PC-3 (cell line): ENCODE results near the gene PGAP6. TPM values are rescaled to one million over a fixed set of nuclear protein-coding genes. Genes with fewer than 3 reads are reported as not detected.

Experiments
- ATAC-seq: fragments of 200-7000 bp; cut with Tn5 transposase; 2 replicates; pipeline ENCODE4 v1.9.1; 2020; ENCODE audit warnings: mild to moderate bottlenecking, moderate library complexity
- Bru-seq: library from RNA; stranded (reverse); fragments of 400-500 nt; gene quantifications from one replicate; lab custom pipeline; 2021; lab: Mats Ljungman, UMichigan
- BruChase-seq, 2 experiments: library from RNA; stranded (reverse); fragments of 400-500 nt; gene quantifications; one replicate each; lab custom pipeline; 2021; lab: Mats Ljungman, UMichigan
- BruUV-seq: library from RNA; stranded (reverse); fragments of 400-500 nt; replicated peaks from 2 replicates; lab custom pipeline; 2021; lab: Mats Ljungman, UMichigan
- CTCF ChIA-PET: fragments of 300-600 bp; sonication (Branson Sonifier 250); formaldehyde crosslinking; loops from one replicate; lab custom pipeline; 2022; ENCODE audit warnings: antibody characterized with exemption; lab: Charles Lee
- POLR2A ChIA-PET: fragments of 300-600 bp; sonication (Branson Sonifier 250); formaldehyde crosslinking; loops from one replicate; lab custom pipeline; 2022; ENCODE audit warnings: antibody characterized with exemption; ENCODE audit not compliant: unreplicated experiment; lab: Charles Lee
- DNase-seq: peaks from one replicate; pipeline ENCODE4 v3.0.0-alpha.2; 2015
- H2AFZ ChIP-seq: fragments of 300-600 bp; sonication (generic); 2 replicates; pipeline ENCODE4 v1.6.0; 2016; ENCODE audit warnings: antibody characterized with exemption, low read length
- H3F3A ChIP-seq: fragments of 300-600 bp; sonication (generic); one replicate; pipeline ENCODE4 v1.6.0; 2017; ENCODE audit warnings: antibody characterized with exemption, low read length, control low read depth, mild to moderate bottlenecking; ENCODE audit not compliant: unreplicated experiment
- H3K27ac ChIP-seq: fragments of 300-600 bp; sonication (generic); 2 replicates; pipeline ENCODE4 v1.5.1; 2016; ENCODE audit warnings: mild to moderate bottlenecking, low read length
- H3K27me3 ChIP-seq: fragments of 300-600 bp; sonication (generic); 2 replicates; pipeline ENCODE4 v1.6.1; 2016; ENCODE audit warnings: low read length, mixed read lengths
- H3K36me3 ChIP-seq: fragments of 300-600 bp; sonication (generic); 2 replicates; pipeline ENCODE4 v1.6.1; 2016; ENCODE audit warnings: low read depth, mixed run types, low read length, mixed read lengths
- H3K4me1 ChIP-seq: fragments of 300-600 bp; sonication (generic); 2 replicates; pipeline ENCODE4 v1.5.1; 2016; ENCODE audit warnings: low read length; ENCODE audit not compliant: insufficient read depth
- H3K4me2 ChIP-seq: fragments of 300-600 bp; sonication (generic); 2 replicates; pipeline ENCODE4 v1.6.0; 2016; ENCODE audit warnings: low read length
- H3K4me3 ChIP-seq: fragments of 300-600 bp; sonication (generic); 2 replicates; pipeline ENCODE4 v1.5.1; 2016; ENCODE audit warnings: mild to moderate bottlenecking, low read length, mixed read lengths
- H3K79me2 ChIP-seq: fragments of 300-600 bp; sonication (generic); 2 replicates; pipeline ENCODE4 v1.6.1; 2017; ENCODE audit warnings: low read length, mixed read lengths
- H3K9ac ChIP-seq: fragments of 300-600 bp; sonication (generic); 2 replicates; pipeline ENCODE4 v1.6.0; 2016; ENCODE audit warnings: mild to moderate bottlenecking, low read length
- H3K9me2 ChIP-seq: fragments of 300-600 bp; sonication (generic); replicated peaks from 2 replicates; pipeline ENCODE4 v1.6.1; 2016; ENCODE audit warnings: mixed run types, low read length, mixed read lengths
- H3K9me3 ChIP-seq: fragments of 300-600 bp; sonication (generic); 2 replicates; pipeline ENCODE4 v1.6.1; 2016; ENCODE audit warnings: low read length, mixed read lengths
- H4K20me1 ChIP-seq: fragments of 300-600 bp; sonication (generic); 2 replicates; pipeline ENCODE4 v1.6.1; 2016; ENCODE audit warnings: low read length, mixed read lengths
- EZH2 ChIP-seq: fragments of 300-600 bp; sonication (generic); IDR thresholded peaks from one replicate; pipeline ENCODE4 v1.6.1; 2017; ENCODE audit warnings: antibody characterized with exemption, mild to moderate bottlenecking, low read length; ENCODE audit not compliant: unreplicated experiment
- EZH2phosphoT487 ChIP-seq: fragments of 300-600 bp; sonication (generic); IDR thresholded peaks from 2 replicates; pipeline ENCODE4 v1.6.1; 2018; ENCODE audit warnings: mild to moderate bottlenecking, antibody characterized with exemption, low read length, borderline replicate concordance
- intact Hi-C: fragments of 100-400 bp; cut with micrococcal nuclease; formaldehyde crosslinking; loops from 2 replicates; pipeline ENCODE4 v1.9.0; 2023
- long read RNA-seq: library from polyadenylated mRNA; unstranded; transcript quantifications from one replicate; pipeline ENCODE4 v2.0.0, GENCODE V29; 2021; ENCODE audit not compliant: unreplicated experiment
- total RNA-seq: library from RNA; depleted of rRNA; stranded (reverse); fragments of >200 nt; gene quantifications from 2 replicates; pipeline ENCODE4 v1.2.3, GENCODE V29; 2014; rRNA removed
- TF ChIP-seq, protein P1 (sequence below): fragments of 300-600 bp; sonication (generic); conservative IDR thresholded peaks from 2 replicates; pipeline ENCODE4 v1.5.1; 2017; ENCODE audit warnings: antibody characterized with exemption, low read depth, mild to moderate bottlenecking, low read length

PGAP6 gene, protein sequence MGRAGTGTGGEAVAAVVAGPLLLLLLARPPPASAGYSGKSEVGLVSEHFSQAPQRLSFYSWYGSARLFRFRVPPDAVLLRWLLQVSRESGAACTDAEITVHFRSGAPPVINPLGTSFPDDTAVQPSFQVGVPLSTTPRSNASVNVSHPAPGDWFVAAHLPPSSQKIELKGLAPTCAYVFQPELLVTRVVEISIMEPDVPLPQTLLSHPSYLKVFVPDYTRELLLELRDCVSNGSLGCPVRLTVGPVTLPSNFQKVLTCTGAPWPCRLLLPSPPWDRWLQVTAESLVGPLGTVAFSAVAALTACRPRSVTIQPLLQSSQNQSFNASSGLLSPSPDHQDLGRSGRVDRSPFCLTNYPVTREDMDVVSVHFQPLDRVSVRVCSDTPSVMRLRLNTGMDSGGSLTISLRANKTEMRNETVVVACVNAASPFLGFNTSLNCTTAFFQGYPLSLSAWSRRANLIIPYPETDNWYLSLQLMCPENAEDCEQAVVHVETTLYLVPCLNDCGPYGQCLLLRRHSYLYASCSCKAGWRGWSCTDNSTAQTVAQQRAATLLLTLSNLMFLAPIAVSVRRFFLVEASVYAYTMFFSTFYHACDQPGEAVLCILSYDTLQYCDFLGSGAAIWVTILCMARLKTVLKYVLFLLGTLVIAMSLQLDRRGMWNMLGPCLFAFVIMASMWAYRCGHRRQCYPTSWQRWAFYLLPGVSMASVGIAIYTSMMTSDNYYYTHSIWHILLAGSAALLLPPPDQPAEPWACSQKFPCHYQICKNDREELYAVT
- total RNA-seq, result 40.8 and 56.5 TPM in 2 replicates
- Bru-seq, nascent RNA, result percentile 46 among the genes with signal in this experiment
- percentile 75 among the genes with signal in this experiment for BruChase-seq, experiment 1, labeled RNA remaining after a 6-hour chase
- percentile 62 among the genes with signal in this experiment for BruChase-seq, experiment 2, labeled RNA remaining after a 2-hour chase
- long read RNA-seq, transcript TMEM8A-204 (13 exons, 3,691 nt), result major isoform, 42 of 114 reads
- long read RNA-seq, partial matches to known transcripts, result 43 of 114 reads
- long read RNA-seq, other reads (novel, unspliced or antisense), result 29 of 114 reads

DNA sequence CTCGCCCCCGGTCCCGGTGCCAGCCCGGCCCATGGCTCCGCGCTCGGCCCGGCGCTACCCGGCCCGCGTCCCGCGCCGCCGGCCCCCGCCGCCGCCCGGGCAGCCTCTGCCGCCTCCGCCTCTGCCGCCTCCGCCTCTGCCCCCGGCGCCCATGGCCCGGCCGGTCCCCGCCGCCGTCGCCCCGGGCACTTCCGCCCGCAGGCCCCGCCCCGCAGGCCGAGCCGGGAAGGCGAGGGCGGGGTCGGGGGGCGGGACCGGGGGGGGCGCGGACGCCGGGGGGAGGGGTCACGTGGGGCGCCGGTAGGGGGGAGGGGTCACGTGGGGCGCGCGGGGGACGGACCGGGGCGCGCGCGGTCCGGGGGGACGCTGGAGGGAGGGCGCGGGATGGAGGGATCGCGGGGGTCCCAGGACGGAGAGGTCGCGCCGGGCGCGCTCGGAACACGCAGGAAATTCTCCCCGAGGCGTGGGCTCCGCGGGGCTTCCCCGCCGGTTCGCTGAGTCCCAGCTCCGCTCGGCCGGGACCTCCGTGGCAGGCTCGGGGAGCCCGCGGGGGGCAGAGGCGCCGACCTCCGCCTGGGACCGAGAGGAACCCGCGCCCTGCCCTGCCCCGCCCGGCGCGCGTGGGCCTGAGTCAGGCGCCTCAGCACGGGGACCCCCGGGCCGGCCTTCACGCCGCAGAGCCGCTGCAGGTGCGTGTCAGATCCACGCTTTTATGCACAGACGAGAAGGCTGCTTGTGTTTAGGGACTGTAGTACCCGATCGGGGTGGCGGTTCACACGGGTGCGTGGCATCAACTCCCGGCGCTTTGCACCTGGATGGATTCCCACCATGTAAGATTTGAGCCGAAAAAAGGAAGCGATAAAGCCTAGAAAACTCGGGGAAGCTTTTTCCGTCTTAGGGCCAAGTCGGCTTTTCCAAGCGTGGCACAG lies at the start of gene PGAP6:
Gene PGAP6, minus strand, starts transcription at position 190 of the 929 bp plus-strand sequence. Its CDS starts 157 bp downstream, at position 33.
- peak within 1 kb of the TSS; percentile 78 for H3K9ac ChIP-seq
- H3F3A ChIP-seq, result no peaks in the 10 kb centered on the region
- CTCF ChIA-PET, result interaction anchor here (0.7 to 1.1 kb wide), 2 partner anchors 20 to 67 kb away, joined by 3 read pairs; no protein-coding TSS in a partner anchor
- no peaks in the 10 kb centered on the region for H3K27me3 ChIP-seq
- ATAC-seq, result peak; percentile 43
- BruUV-seq, result no TSS peak
- no peaks in the 10 kb centered on the region for H3K9me3 ChIP-seq
- peak within 1 kb of the TSS; percentile 76 for H2AFZ ChIP-seq
- peak within 1 kb of the TSS; percentile 64 for H3K27ac ChIP-seq
- TF ChIP-seq, protein P1, sequence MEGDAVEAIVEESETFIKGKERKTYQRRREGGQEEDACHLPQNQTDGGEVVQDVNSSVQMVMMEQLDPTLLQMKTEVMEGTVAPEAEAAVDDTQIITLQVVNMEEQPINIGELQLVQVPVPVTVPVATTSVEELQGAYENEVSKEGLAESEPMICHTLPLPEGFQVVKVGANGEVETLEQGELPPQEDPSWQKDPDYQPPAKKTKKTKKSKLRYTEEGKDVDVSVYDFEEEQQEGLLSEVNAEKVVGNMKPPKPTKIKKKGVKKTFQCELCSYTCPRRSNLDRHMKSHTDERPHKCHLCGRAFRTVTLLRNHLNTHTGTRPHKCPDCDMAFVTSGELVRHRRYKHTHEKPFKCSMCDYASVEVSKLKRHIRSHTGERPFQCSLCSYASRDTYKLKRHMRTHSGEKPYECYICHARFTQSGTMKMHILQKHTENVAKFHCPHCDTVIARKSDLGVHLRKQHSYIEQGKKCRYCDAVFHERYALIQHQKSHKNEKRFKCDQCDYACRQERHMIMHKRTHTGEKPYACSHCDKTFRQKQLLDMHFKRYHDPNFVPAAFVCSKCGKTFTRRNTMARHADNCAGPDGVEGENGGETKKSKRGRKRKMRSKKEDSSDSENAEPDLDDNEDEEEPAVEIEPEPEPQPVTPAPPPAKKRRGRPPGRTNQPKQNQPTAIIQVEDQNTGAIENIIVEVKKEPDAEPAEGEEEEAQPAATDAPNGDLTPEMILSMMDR, result no peak
- no peak for TF ChIP-seq EZH2
- TF ChIP-seq EZH2phosphoT487, result no peak
- H3K4me2 ChIP-seq, result peak within 1 kb of the TSS; percentile 94
- peak within 1 kb of the TSS; percentile 86 for H3K4me3 ChIP-seq
- peaks cover 14% of the 10 kb centered on the region for H3K4me1 ChIP-seq
- no peaks in the 10 kb centered on the region for H3K9me2 ChIP-seq
- no peaks in the 10 kb centered on the region for H4K20me1 ChIP-seq
- H3K36me3 ChIP-seq, result no peaks in the 10 kb centered on the region
- intact Hi-C loops, result no loop called here
- peak; percentile 50 for DNase-seq
- H3K79me2 ChIP-seq, result peaks cover 22% of the 10 kb centered on the region
- POLR2A ChIA-PET, result no interaction called here

DNA sequence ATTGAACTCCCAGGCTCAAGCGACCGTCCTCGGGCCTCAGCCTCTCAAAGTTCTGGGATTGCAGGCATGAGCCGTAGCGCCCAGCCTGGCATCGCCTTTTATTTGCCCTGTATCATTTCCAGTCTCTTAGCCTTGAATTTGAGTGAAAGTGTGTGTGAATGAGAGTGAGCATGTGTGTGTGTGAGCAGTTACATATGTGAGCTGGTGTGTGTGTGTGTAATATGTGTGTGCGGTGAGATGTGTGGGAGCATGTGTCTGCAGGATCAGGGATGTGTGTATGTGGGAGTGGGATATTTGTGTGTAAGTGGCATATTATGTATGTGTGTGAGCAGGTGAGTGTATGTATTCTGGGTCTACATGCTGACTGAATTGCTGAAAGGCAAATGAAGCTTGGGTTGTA lies 49.1 kb upstream of the PGAP6 start:
- no peak overlapping the region for H2AFZ ChIP-seq
- TF ChIP-seq, protein P1, result no peak
- TF ChIP-seq EZH2phosphoT487, result no peak
- TF ChIP-seq EZH2, result no peak
- H3K27me3 ChIP-seq, result no peaks in the 10 kb centered on the region
- no peak overlapping the region for H3K9ac ChIP-seq
- H3K79me2 ChIP-seq, result peaks cover 17% of the 10 kb centered on the region
- no peak overlapping the region for H3K4me2 ChIP-seq
- H3K4me3 ChIP-seq, result no peak overlapping the region
- intact Hi-C loops, result no loop called here
- no TSS peak for BruUV-seq
- 0 out of 2 replicates have a peak, but pooled peaks cover 6% of the 10 kb centered on the region for H3K4me1 ChIP-seq
- ChIA-PET CTCF (no interaction called here), POLR2A (no interaction called here)
- no peaks in the 10 kb centered on the region for H3K9me3 ChIP-seq
- H3K27ac ChIP-seq, result no peak overlapping the region
- no peaks in the 10 kb centered on the region for H3K9me2 ChIP-seq
- peaks cover 6% of the 10 kb centered on the region; the same call in 1 of the 2 replicates for H4K20me1 ChIP-seq
- ATAC-seq, result no peak
- no peaks in the 10 kb centered on the region for H3F3A ChIP-seq
- no peak for DNase-seq
- H3K36me3 ChIP-seq, result no peaks in the 10 kb centered on the region
